ENCODE results near the gene ZNF804A.

ZNF804A gene

DNA sequence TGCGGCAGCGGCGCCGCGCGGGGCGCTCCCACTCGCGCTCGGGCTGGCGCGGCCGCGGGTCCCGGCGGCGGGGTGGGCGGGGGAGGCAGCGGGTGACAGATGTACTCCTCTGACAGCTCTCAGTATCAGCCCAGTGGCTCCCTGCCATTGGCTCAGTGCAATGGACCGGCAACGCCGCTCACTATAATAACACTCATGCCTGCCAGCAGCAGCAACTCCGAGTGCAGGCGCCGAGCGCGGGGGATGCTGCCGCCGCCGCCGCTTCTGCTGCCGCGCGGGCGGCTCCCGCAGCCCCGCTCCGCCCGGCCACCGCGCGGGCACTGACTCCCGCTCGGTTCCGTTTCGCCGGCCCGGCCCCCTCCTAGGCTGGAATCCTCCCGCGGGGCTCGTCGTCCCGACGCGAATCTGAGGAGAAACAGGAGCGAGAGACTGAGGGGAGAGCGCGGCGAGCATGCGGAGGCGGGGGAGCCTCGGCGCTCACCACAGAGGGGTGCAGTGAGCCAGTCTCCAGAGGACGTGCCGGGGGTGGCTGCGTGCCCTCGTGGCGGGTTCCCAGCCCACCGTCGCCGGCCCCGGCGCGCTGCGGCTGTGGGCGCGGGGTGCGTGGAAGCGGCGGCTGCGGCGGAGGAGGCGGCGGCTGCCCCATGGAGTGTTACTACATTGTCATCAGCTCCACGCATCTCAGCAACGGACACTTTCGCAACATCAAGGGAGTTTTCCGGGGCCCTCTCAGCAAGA is at the start of gene ZNF804A:
Gene ZNF804A (plus strand): TSS at position 214 of the 738 bp plus-strand sequence. CDS start 431 bp downstream, at position 645.
- DNase-seq = peak; percentile 13 to 72

DNA sequence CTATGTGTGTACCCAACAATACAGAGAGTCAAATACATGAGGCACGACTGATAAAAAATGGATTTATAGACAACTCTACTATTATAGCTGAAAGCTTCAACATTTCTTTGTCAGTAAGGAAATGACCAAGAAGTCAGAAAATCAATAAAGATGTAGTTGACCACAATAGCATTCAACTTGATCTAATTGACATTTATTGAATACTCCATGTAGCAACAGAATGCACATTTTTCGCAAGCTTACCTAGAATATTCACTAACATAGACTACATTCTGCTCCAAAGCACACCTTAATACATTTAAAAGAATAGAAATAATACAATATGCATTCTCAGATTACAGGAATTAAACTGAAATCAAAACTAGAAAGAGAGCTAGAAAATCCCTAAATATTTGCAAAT is 49.2 kb upstream of the ZNF804A start:
- DNase-seq = no peak

DNA sequence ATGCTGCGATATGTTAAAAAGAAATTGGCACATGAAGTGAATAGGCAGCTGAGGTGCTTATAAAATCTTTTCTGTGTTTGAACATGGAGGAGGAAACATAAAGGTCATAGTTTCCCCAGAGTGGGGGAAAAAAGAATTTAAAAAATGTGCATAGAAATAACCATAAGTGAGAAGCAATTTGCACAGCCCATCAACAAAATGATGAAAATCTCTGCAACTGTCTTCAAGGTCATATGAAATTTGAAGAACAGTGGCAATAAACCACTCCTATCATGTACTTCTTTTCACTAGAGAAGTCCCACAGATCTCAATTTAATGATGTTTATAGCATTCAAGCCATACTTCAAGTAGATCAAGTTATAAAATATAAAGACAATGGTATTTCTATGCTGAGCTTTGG is 46.7 kb upstream of the ZNF804A start:
- DNase-seq = no peak

DNA sequence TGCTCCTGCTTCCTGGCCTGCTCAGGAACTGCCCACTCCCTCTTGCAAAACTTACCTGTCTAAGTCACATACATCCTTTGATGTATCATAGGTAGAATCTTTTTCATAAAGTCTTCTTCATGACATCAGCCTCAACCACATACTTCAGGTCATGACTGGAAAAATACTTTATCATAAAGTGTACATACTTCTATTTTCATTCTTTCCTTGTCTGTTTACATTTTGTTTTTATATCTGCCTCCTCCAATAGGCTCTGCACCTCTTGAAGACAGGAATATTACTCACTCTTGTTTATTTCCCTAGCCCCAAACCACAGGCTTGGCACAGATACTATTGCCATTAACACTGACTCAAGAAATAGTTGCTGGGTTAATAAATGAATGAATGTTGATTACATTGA is 43.6 kb upstream of the ZNF804A start:
- no peak for DNase-seq

DNA sequence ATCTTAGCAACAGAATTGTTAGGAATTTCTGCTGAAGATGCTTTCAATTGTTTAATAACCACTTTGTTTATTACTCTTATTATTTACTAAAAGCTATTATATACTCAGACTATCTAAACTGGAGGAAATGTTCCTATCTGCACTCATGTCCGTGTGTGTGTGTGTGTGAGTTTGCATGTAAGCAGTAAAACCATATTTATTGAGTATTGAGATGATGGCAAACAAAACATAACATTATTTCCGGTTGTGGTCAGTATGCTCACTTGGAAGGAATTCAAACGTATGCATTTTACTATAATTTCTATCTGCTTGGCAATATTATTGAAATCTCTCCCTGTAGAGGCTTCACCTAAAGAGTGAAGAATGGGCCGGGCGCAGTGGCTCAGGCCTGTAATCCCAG is 43.0 kb upstream of the ZNF804A start:
- DNase-seq = no peak

DNA sequence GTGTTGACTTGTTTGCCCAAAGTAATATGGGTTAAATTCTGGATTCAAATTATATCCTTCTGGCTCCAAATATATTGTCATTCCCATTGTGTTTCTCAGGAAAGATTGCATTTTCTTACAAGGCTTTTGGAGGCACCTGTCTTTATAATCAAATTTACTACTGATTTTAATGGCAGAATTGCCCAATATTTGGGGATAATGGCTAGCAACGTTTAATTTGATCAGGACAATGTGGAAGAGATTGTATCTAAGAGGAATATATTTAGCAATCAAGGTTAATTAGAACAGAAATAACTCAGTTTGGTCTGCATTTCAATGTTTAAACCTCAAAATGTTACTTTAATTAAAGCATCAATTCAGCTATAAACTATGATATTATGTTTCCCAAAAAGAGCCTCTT is 41.7 kb upstream of the ZNF804A start:
- DNase-seq = no peak

DNA sequence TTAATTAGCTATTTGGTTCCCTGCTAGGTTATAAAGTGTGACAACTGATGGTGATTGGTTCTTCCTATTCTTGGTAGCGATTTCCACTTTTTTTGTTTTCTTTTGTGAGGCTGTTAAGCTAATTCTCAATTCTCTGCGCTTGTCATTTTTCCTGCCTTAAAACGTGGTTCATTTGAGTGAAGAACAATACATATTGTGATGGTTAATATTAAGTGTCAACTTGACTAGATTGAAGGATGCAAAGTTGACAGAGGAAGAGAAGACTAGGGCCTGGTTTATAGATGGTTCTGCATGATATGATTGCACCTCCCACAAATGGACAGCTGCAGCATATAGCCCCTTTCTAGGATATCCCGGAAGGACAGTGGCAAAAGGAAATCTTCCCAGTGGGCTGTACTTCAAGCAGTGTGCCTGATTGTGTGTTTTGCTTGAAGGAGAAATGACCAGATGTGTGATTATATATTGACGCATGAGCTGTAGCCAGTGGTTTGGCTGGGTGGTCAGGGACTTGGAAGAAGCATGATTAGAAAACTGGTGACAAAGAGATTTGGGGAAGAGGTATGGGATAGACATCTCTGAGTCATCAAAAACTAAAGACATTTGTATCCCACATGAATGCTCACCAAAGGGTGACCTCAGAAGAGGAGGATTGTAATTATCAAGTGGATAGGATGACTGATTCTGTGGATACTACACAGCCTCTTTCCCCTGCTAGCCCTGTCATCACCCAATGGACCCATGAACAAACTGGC is 39.4 kb upstream of the ZNF804A start:
- DNase-seq = no peak

DNA sequence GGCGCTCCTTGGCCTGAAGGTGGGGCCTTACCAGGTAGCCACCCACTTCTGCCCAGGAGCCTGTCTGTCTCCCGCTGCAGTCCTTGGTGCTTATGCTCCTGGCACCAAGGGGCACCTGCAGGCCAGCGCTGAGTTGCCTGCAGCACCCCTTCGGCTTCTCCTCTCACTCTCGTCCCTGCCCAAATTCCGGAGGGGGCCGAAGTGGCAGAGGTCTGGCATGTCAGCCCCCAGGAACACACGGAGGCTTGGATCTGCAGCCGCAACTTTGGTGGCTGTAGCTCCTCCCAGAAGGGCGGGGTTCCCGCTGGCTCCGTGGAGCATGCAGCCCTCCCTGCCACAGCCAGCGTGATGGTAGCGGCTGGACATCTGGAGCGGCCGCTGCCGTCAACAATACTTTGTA is 37.7 kb upstream of the ZNF804A start:
- no peak for DNase-seq

DNA sequence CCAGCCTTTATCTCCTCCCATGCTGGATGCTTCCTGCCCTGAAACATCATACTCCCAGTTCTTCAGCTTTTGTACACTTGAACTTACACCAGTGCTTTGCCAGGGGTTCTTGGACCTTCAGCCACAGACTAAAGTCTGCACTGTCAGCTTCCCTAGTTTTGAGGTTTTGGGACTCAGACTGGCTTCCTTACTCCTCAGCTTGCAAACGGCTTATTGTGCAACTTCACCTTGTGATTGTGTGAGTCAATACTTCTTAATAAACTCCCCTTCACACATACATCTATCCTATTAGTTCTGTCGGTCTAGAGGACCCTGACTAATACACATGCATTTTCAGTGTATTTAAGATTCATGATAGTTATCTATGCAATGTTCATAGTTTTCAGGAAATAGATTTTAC is 35.8 kb upstream of the ZNF804A start:
- DNase-seq = peak in 1 of 2 donors; percentile 51

DNA sequence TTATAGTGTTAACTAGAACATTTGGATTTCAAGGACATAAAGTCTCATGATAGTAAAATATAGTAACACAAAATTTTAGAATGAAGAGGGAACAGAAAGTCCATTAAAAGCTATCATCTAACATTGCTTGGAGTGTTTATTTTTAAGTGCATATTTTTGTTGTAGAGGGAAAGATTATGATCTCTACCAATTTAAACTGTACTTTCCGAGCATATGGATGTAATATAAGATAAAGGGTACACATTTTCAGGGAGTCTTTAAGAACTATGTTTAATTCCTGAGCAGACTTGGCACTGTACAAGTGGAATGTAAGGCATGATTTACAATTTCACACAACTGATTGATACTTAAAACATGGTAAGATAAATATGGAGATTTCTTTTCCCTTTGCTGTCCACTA is 34.2 kb upstream of the ZNF804A start:
- no peak for DNase-seq

DNA sequence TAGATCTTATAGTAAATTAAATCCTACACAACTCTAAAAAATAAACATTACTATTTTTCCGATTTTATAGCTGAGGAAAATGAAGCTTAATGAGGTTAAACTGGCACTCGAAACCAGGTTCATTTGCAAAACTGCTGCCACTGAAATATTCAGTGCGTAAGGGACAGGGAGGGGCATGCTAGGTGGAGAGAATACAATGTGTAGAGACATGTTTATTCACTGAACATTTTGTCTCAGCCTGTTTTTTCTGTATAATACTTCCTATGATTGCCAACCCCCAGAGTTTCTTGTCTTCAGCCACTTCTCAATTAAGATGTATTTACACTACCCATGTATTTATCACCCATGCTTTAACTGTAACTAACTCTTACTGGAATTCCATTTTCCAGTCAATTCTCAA is 31.6 kb upstream of the ZNF804A start:
- no peak for DNase-seq

DNA sequence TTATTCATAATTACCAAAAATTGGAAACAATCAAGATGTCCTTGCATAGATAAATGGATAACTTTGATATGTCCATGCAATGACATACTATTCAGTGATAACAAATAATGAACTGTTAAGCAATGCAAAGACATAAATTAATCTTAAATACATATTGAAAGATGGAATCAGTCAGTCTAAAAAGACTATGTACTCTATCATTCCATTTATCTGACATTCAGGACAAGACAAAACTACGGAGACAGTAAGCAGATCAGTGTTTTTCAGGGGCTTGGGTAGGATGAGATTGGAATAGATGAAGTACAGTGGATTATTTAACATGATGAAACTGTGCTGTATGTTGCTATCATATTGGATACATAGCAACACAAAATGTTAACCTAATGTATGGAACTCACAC is 21.3 kb upstream of the ZNF804A start:
- no peak for DNase-seq

DNA sequence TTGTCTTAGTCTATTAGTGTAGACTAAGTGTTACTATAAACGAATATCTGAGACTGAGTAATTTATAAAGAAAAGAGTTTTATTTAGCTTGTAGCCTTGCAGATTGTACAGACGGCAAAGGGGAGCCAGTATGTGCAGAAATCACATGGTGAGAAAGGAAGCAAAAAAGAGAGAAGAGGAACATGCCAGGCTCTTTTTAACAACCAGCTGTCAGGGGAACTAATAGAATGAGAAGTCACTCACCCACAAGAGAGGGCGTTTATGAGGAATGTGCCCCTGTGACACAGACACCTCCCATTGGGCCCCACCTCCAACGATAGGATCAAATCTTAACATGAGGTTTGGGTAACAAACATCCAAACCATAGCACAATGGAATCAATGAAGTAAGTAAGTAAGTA is 20.6 kb upstream of the ZNF804A start:
- DNase-seq = no peak

DNA sequence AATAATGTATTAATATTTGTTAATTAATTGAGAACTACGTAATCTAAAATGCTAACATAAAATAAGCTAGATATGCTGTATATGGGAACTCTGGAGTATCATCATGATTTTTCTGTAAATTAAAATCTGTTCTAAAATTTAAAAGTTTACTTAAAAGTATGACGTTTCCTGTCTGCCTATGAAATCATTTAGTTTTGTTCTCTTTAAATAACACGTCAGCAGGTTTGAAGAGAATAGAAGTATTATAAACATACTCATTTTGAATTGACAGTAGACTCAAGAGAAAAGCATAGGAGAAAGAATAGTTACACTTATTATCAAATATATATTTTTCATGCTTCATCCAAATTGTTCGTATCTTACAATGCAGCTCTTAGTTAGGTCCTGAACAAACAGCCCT is 19.1 kb upstream of the ZNF804A start:
- no peak for DNase-seq

DNA sequence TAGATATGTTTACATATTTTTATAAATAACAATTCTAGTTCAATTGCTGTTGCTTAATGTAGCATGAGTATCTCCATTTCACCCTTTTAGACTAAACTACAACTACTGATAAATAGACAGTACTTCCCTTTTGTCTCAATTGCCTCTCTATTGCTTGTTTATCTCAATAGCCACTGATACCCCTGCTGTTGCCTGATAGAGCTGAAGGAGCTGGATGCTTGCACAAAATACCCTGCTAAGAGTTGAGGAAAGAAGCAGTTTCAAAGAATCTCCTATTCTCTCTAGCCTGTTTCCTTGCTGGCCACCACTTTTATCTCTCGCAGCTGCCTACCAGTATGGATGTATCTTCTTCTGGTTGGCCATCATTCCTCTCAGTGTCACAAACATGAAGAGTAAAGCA is 16.9 kb upstream of the ZNF804A start:
- DNase-seq = no peak

DNA sequence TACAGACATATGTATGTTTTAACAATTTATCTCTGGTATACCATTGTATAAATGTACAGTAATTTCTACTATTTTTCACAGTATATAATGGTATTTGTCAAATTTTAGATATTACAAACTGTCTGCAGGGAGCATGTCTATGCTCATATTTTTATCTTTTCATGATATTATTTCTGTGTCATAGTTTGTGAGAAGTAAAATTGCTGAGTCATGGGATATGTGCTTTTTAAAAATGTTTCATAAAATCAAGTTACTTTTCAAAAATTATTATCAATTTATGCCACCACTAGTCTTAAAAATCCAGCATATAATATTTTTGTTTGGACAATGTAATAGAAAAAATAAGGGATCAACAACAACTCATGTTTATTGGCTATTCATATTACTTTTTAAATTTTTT is 9.1 kb upstream of the ZNF804A start:
- DNase-seq = no peak

DNA sequence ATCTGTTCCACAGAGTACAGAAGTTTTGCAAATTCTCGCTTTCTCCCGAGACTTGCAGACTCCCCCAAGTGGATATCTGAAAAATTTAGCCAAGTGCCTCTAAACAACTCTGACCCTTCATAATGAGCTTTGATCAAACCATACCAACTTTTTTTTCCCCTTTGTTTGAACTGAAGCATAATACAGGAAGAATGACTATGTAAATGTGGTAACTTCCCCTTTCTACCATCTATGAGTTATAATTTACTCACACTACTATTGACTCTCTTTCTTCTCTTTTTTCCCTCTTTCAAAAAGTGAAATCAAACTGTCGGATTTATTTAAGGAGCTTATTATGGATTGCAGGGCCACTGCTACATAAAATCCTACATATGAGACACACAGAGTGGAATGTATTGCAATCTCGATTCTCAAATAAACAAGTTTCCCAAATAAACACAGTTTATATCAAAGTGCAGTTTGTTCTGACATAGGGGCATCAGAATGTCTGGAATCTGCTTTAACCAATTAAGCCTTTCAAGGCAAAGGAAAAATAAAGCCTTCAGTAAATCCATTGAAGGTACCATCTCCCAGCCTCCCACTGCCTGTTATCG is 1.4 kb upstream of the ZNF804A start:
- no peak for DNase-seq

DNA sequence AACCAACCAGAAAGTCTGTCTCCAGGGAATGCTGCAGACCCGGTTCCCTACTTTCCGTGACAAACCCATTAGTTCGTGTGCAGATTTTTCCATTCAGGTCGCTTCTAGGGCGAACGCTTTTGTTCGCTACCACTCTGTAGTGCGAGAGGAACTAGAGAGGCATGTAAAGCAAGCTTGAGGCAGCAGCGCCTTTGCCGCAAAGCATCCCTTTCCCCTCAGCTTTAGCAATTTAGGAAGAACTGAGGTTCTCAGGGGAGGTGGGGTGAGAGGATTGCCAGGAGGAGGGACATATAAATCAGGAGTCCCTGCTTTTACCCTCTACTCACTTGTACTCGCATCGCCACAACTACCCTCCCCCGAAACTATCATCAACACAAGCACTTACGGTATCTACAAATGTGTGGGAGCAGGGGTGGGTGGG is 748 bp upstream of the ZNF804A start:
- peak in 1 of 2 donors; percentile 38 for DNase-seq

DNA sequence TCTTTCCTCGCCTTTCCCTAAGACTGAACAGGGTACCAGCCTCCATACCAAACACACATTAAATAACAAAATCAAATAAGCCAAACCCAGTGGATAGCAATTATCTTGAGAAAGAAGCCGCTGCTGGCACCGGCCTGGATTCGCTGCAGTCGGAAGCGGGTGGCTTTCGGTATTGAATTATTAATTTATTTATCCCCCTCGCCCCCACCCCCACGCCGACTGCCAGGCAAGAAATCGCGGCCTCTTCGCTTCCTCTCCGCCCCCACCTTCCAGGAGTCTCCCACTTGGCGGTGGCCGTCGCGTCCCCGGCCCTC is 370 bp upstream of the ZNF804A start:
- no peak for DNase-seq

DNA sequence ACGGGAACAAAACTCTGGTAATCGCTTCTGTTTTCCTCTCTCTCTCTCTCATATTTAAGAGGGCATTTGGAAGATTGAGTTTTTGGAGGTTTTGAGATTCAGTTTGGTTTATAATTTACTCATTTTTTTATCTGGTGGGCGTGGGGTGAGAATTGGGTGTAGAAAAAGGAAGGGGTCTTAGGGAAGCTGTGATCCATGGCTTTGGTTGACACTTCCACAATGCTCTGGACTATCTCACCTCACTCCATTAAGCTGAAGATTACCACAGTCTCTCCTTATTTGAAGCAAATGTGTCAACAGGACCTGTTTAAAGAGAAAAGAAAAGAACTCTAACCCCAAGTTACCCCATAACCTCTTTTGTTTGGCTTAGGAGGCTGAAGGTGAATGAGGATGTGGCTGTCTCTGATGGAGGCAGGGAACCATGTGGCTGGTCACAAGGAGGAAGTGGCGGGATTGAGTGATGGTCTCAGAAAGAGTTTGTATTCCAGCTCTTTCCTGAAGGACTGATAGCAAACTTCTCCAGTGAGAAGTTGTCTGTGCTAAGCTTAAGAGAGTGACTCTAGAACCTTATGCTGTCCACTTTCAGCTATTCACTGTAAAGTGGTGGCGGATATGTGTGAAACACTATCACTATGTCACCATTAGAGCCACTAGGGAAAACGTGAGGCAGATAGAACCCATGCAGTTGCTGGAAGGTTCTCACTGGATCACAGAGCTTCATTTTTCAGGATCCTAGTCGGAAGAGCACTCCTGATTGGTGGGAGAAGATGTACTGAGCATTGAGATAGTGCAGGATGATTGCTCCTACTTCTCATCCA is 934 bp downstream of the ZNF804A start:
- DNase-seq = no peak

DNA sequence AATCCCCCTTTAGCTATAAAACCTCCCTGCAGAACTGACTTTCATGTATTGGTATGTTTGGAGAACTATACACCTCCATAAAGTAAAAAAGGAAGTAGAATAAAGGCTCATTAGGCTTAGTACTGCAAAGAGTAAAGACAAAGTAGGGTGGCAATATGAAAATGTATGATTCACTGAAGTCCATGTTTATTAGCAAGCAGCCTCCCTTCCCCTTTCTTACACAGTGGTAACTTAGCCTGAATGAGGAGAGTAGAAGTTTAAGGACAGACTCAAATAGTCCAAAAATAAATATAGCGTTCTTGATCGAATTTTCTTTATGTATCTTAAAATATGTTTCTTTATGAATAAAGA is 1.5 kb downstream of the ZNF804A start:
- no peak for DNase-seq

DNA sequence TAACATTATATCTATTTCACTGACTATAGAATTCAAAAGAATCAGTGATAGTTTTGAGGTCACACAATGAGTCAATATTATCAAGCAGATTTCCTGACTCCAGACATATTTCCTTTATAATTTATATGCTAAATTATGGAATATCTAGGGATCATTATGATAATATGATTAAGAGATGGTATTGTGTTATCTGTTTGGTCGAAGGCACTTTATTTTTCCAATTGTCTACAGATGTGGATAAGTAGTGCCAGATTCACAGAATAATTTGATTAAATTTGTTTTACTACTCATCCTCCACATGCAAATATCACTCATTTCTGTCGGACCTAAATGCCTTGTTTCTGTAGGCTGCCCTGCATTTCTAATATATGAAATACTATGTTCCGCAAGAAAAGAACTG is 4.4 kb downstream of the ZNF804A start:
- no peak for DNase-seq

DNA sequence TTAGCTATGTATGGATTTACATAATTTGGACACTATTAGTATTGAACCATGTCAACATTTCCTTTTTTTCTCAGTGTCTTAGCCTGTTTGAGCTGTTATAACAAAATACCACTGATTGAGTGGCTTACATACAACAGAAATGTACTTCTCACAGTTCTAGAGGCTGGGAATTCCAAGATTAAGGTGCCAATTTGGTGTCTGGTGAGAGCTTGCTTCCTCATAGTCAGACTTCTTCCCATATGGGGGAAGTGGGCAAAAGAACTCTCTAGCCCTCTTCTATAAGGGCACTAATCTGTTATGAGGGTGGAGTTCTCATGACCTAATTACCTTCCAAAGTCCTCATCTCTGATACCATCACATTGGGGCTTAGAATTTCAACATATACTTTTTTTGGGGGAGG is 12.6 kb downstream of the ZNF804A start:
- no peak for DNase-seq
